Endothelial cell of umbilical vein (primary cell): ENCODE measurements around the gene NTN1. TPM values are rescaled to one million over a fixed set of nuclear protein-coding genes. Genes with fewer than 3 reads are reported as not detected.

Experiments
- BruUV-seq: library from RNA; stranded (reverse); fragments of 400-500 nt; replicated peaks from 2 replicates; lab custom pipeline; 2021; lab: Mats Ljungman, UMichigan
- CTCF ChIA-PET: fragments of 300-600, 350-600 bp; sonication (Branson Sonifier 250); formaldehyde crosslinking; loops from one replicate; lab custom pipeline; 2021; ENCODE audit warnings: antibody characterized with exemption, inconsistent platforms; lab: Charles Lee
- POLR2A ChIA-PET: fragments of 300-600, 350-600 bp; sonication (Branson Sonifier 250); formaldehyde crosslinking; loops from one replicate; lab custom pipeline; 2021; ENCODE audit warnings: antibody characterized with exemption, inconsistent platforms; lab: Charles Lee
- DNase-seq: peaks from one replicate; pipeline ENCODE4 v3.0.0-alpha.2; 2011; ENCODE audit warnings: low read depth, low spot score
- FAIRE-seq: peaks from 2 replicates; lab custom pipeline; 2011; peaks lifted over from hg19 to GRCh38; lab: Jason Lieb, UNC
- H2AFZ ChIP-seq: 2 replicates; pipeline ENCODE4 v1.6.0; 2012; ENCODE audit warnings: low read depth, low read length, control low read depth, inconsistent platforms
- H3K27ac ChIP-seq: 2 replicates; pipeline ENCODE4 v1.5.1; 2011; ENCODE audit warnings: low read depth, mild to moderate bottlenecking, control low read depth, low read length, moderate library complexity; ENCODE audit not compliant: insufficient read depth
- H3K27me3 ChIP-seq, 2 experiments: 2 replicates each; pipeline versions ENCODE4 v1.6.0 to v1.6.1; 2011; ENCODE audit warnings: low read length in 2 of 2, mixed read lengths in 1 of 2; ENCODE audit not compliant: control insufficient read depth in 2 of 2, insufficient read depth in 2 of 2
- H3K36me3 ChIP-seq, 2 experiments: 2 replicates in 1 of 2; 3 replicates in 1 of 2; pipeline ENCODE4 v1.5.1; 2011; ENCODE audit warnings: low read length in 2 of 2, mild to moderate bottlenecking in 1 of 2, moderate library complexity in 1 of 2; ENCODE audit not compliant: control insufficient read depth in 2 of 2, insufficient read depth in 2 of 2; ENCODE audit errors: extremely low read depth in 1 of 2
- H3K4me1 ChIP-seq: 3 replicates; pipeline ENCODE4 v1.5.1; 2011; ENCODE audit warnings: mild to moderate bottlenecking, low read length; ENCODE audit not compliant: control insufficient read depth, insufficient read depth; ENCODE audit errors: extremely low read depth
- H3K4me2 ChIP-seq: 2 replicates; pipeline ENCODE4 v1.6.1; 2011; ENCODE audit warnings: low read length, control low read depth, mixed read lengths; ENCODE audit not compliant: insufficient read depth
- H3K4me3 ChIP-seq, 3 experiments: fragments of 200-600 bp in 1 of 3; sonication (generic), shearing (Covaris generic) in 1 of 3; replicated peaks in 1 of 3; 2 replicates each; pipeline ENCODE4 v1.5.1; 2011 to 2016; ENCODE audit warnings: control low read depth in 3 of 3, low read length in 3 of 3, mild to moderate bottlenecking in 2 of 3, inconsistent platforms in 1 of 3, low read depth in 1 of 3, moderate library complexity in 1 of 3; ENCODE audit not compliant: insufficient read depth in 1 of 3
- H3K79me2 ChIP-seq: 2 replicates; pipeline ENCODE4 v1.6.0; 2012; ENCODE audit warnings: low read length, inconsistent platforms; ENCODE audit not compliant: control insufficient read depth, insufficient read depth
- H3K9ac ChIP-seq: replicated peaks from 2 replicates; pipeline ENCODE3; 2011; ENCODE audit warnings: low read length, control low read depth; ENCODE audit not compliant: insufficient read depth; ENCODE audit errors: extremely low read depth
- H3K9me1 ChIP-seq: replicated peaks from 3 replicates; pipeline ENCODE4 v1.6.0; 2011; ENCODE audit warnings: mild to moderate bottlenecking, low read length; ENCODE audit not compliant: control insufficient read depth, insufficient read depth; ENCODE audit errors: extremely low read depth
- H3K9me3 ChIP-seq: replicated peaks from 2 replicates; pipeline ENCODE4 v1.5.1; 2012; ENCODE audit warnings: low read length, inconsistent platforms; ENCODE audit not compliant: control insufficient read depth, insufficient read depth
- H4K20me1 ChIP-seq: replicated peaks from 2 replicates; pipeline ENCODE3; 2011; ENCODE audit warnings: mild to moderate bottlenecking, low read length; ENCODE audit not compliant: control insufficient read depth, insufficient read depth; ENCODE audit errors: extremely low read depth
- EZH2 ChIP-seq: IDR thresholded peaks from 2 replicates; pipeline ENCODE4 v1.6.1; 2012; ENCODE audit warnings: borderline replicate concordance, low read depth, mild to moderate bottlenecking, moderate library complexity, low read length, inconsistent platforms; ENCODE audit not compliant: severe bottlenecking
- FOS ChIP-seq: IDR thresholded peaks from 2 replicates; pipeline ENCODE4 v1.6.1; 2011; ENCODE audit warnings: mild to moderate bottlenecking, low read length, moderate library complexity, borderline replicate concordance; ENCODE audit not compliant: insufficient read depth
- GATA2 ChIP-seq: IDR thresholded peaks from 2 replicates; pipeline ENCODE4 v1.7.0; 2011; ENCODE audit warnings: low read depth, mild to moderate bottlenecking, moderate library complexity, mixed read lengths, low read length; ENCODE audit not compliant: insufficient read length, insufficient read depth
- JUN ChIP-seq: IDR thresholded peaks from 2 replicates; pipeline ENCODE4 v1.6.1; 2011; ENCODE audit warnings: borderline replicate concordance, low read depth; ENCODE audit not compliant: insufficient read length, insufficient read depth
- MYC ChIP-seq: IDR thresholded peaks from one replicate; pipeline ENCODE4 v1.6.1; 2011; ENCODE audit warnings: mild to moderate bottlenecking, low read depth, low read length
- POLR2A ChIP-seq: IDR thresholded peaks from 2 replicates; pipeline ENCODE4 v1.6.1; 2012; ENCODE audit warnings: low read depth, mild to moderate bottlenecking, control low read depth, low read length
- POLR2AphosphoS5 ChIP-seq: IDR thresholded peaks from 2 replicates; pipeline ENCODE4 v1.6.1; 2012; ENCODE audit warnings: low read depth, mild to moderate bottlenecking, control low read depth, low read length, moderate library complexity; ENCODE audit not compliant: insufficient read depth
- dilution Hi-C: fragments of 300-500 bp; cut with MboI; formaldehyde crosslinking; loops from one replicate; pipeline ENCODE4 v1.15.0; 2019; ENCODE audit warnings: low sequenced_read_pairs; ENCODE audit not compliant: extremely low pct_ligation_motif_present
- intact Hi-C: fragments of 100-400 bp; cut with micrococcal nuclease; formaldehyde crosslinking; loops from one replicate; pipeline ENCODE4 v1.10.0; 2022
- polyA plus RNA-seq, 4 experiments: library from polyadenylated mRNA; depleted of rRNA in 3 of 4; stranded (reverse) in 3 of 4; unstranded in 1 of 4; fragments of >200 nt; gene quantifications; 2 replicates each; pipeline versions ENCODE4 v1.2.1 to v1.2.3, GENCODE V29; 2011 to 2012; ENCODE audit warnings: missing spikeins in 1 of 4
- total RNA-seq: library from RNA; stranded (reverse); gene quantifications from 2 replicates; pipeline ENCODE4 v1.2.3, GENCODE V29; 2021
- TF ChIP-seq, protein P1 (sequence below): IDR thresholded peaks from 2 replicates; pipeline ENCODE4 v1.6.1; 2011; ENCODE audit not compliant: insufficient read depth, insufficient read length
- TF ChIP-seq, protein P2 (sequence below), 2 donors: IDR thresholded peaks; 1 replicate in 1 of 2; 2 replicates in 1 of 2; pipeline ENCODE4 v1.5.1; 2011; ENCODE audit warnings: low read length in 2 of 2, mild to moderate bottlenecking in 2 of 2, moderate library complexity in 2 of 2, control low read depth in 1 of 2, inconsistent platforms in 1 of 2, low read depth in 1 of 2; ENCODE audit not compliant: insufficient read depth in 1 of 2; ENCODE audit errors: extremely low read depth in 1 of 2

The NTN1 gene
- total and polyA plus RNA-seq, 2 donors (not counting 3 experiments of a cell fraction or from before 2014, with no cell fraction given) = 0.10 to 0.18 TPM

GRCh38 chr17:9270921-9271320 lies 249.6 kb downstream of the NTN1 start:
- CTCF ChIA-PET = no interaction called here

More at GRCh38 chr17:9270921-9271320, 249.6 kb downstream of the NTN1 start:
- Histone ChIP-seq H3K27ac (no peak overlapping the region), H3K79me2 (no peaks in the 10 kb centered on the region), H3K4me2 (no peak overlapping the region), H3K9me1 (no peaks in the 10 kb centered on the region), H3K4me1 (no peaks in the 10 kb centered on the region), H3K36me3 (no peaks in the 10 kb centered on the region), H3K9me3 (no peaks in the 10 kb centered on the region), H2AFZ (no peak overlapping the region), H4K20me1 (no peaks in the 10 kb centered on the region), H3K27me3 (no peaks in the 10 kb centered on the region), H3K9ac (no peak overlapping the region), H3K4me3 (no peak overlapping the region)
- FAIRE-seq (no peak), DNase-seq (no peak)
- intact Hi-C loops (no loop called here), dilution Hi-C loops (no loop called here)
- TF ChIP-seq MYC (no peak), JUN (no peak), POLR2AphosphoS5 (no peak), POLR2A (no peak), FOS (no peak), EZH2 (no peak), GATA2 (no peak)
- TF ChIP-seq, protein P1, sequence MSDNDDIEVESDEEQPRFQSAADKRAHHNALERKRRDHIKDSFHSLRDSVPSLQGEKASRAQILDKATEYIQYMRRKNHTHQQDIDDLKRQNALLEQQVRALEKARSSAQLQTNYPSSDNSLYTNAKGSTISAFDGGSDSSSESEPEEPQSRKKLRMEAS = no peak
- TF ChIP-seq, protein P2, sequence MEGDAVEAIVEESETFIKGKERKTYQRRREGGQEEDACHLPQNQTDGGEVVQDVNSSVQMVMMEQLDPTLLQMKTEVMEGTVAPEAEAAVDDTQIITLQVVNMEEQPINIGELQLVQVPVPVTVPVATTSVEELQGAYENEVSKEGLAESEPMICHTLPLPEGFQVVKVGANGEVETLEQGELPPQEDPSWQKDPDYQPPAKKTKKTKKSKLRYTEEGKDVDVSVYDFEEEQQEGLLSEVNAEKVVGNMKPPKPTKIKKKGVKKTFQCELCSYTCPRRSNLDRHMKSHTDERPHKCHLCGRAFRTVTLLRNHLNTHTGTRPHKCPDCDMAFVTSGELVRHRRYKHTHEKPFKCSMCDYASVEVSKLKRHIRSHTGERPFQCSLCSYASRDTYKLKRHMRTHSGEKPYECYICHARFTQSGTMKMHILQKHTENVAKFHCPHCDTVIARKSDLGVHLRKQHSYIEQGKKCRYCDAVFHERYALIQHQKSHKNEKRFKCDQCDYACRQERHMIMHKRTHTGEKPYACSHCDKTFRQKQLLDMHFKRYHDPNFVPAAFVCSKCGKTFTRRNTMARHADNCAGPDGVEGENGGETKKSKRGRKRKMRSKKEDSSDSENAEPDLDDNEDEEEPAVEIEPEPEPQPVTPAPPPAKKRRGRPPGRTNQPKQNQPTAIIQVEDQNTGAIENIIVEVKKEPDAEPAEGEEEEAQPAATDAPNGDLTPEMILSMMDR (IDR thresholded peaks at IDR 0.05; ENCODE audit: extremely low read depth in 1 of 2, insufficient read depth in 1 of 2, low read depth in 1 of 2, low read length in 2 of 2) = no peak
- no TSS peak for BruUV-seq
- POLR2A ChIA-PET = no interaction called here
